ENCODE results near the gene NCOA5. TPM values are rescaled to one million over a fixed set of nuclear protein-coding genes. Genes with fewer than 3 reads are reported as not detected.

The NCOA5 gene
- total RNA-seq, 2 donors from 2014 or later = 11.9 to 13.7 TPM

GRCh38 chr20:46063151-46063550 lies 26.6 kb downstream of the NCOA5 start:
- H3K36me3 ChIP-seq (replicated peaks in 1 of 2; ENCODE audit: insufficient read depth in 1 of 2, low read depth in 2 of 2) = peaks cover 21 to 38% of the 10 kb centered on the region in 2 donors
- 96% methylated on average over 8 of the region's 8 CpGs for WGBS, 2 donors
- no peak overlapping the region for H3K27ac ChIP-seq
- DNase-seq (no peak), ATAC-seq (no peak)
- TF ChIP-seq, protein P1, sequence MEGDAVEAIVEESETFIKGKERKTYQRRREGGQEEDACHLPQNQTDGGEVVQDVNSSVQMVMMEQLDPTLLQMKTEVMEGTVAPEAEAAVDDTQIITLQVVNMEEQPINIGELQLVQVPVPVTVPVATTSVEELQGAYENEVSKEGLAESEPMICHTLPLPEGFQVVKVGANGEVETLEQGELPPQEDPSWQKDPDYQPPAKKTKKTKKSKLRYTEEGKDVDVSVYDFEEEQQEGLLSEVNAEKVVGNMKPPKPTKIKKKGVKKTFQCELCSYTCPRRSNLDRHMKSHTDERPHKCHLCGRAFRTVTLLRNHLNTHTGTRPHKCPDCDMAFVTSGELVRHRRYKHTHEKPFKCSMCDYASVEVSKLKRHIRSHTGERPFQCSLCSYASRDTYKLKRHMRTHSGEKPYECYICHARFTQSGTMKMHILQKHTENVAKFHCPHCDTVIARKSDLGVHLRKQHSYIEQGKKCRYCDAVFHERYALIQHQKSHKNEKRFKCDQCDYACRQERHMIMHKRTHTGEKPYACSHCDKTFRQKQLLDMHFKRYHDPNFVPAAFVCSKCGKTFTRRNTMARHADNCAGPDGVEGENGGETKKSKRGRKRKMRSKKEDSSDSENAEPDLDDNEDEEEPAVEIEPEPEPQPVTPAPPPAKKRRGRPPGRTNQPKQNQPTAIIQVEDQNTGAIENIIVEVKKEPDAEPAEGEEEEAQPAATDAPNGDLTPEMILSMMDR (IDR thresholded peaks at IDR 0.05) = no peak
- TF ChIP-seq POLR2A (IDR thresholded peaks at IDR 0.05) = no peak
- H3K27me3 ChIP-seq = no peaks in the 10 kb centered on the region
- H3K4me3 ChIP-seq = no peak overlapping the region
- no peaks in the 10 kb centered on the region for H3K9me3 ChIP-seq
- intact Hi-C loops (cut with DNase I) = no loop called here
- H3K4me1 ChIP-seq = peaks cover 23% of the 10 kb centered on the region

DNA sequence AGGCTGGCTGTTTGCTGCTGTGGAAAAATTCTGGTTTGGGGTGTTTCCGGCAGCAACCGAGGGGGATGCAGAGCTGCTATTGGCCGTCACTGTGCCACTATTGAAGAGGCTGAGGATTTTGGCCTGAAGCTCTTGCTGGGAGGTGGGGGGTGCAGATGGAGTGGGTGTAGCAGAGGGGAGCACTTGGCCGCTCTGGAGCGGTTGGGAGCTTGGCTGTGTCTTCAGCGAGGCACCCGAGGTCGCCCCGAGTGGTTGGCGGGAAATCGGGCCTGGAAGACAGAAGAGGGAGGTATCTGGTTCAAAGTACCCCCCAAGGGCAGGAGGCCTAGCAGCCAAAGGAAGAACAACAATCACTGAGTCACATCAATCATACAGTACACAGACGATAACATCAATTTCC lies 27.1 kb downstream of the NCOA5 start:
- ATAC-seq (no peak), DNase-seq (no peak)

GRCh38 chr20:46062151-46062550 lies 27.6 kb downstream of the NCOA5 start:
- ATAC-seq (no peak), DNase-seq (no peak)
- Histone ChIP-seq H3K27me3 (no peaks in the 10 kb centered on the region), H3K27ac (no peak overlapping the region), H3K36me3 (replicated peaks in 1 of 2; ENCODE audit: insufficient read depth in 1 of 2, low read depth in 2 of 2) (peaks cover 21 to 34% of the 10 kb centered on the region in 2 donors), H3K4me3 (no peak overlapping the region), H3K9me3 (no peaks in the 10 kb centered on the region), H3K4me1 (peaks cover 32% of the 10 kb centered on the region)
- 78 to 94% methylated on average over 4 of the region's 4 CpGs for WGBS, 2 donors
- intact Hi-C loops (cut with DNase I) = no loop called here
- TF ChIP-seq, protein P1 (IDR thresholded peaks at IDR 0.05) = no peak
- TF ChIP-seq POLR2A (IDR thresholded peaks at IDR 0.05) = no peak

More for the DNA sequence above, 27.1 kb downstream of the NCOA5 start:
- TF ChIP-seq POLR2A (IDR thresholded peaks at IDR 0.05) = no peak
- TF ChIP-seq, protein P1 (IDR thresholded peaks at IDR 0.05) = no peak
- peaks cover 28% of the 10 kb centered on the region for H3K4me1 ChIP-seq
- H3K27ac ChIP-seq = no peak overlapping the region
- no peaks in the 10 kb centered on the region for H3K27me3 ChIP-seq
- peaks cover 21 to 34% of the 10 kb centered on the region in 2 donors for H3K36me3 ChIP-seq (replicated peaks in 1 of 2; ENCODE audit: insufficient read depth in 1 of 2, low read depth in 2 of 2)
- H3K9me3 ChIP-seq = no peaks in the 10 kb centered on the region
- intact Hi-C loops (cut with DNase I) = no loop called here
- H3K4me3 ChIP-seq = no peak overlapping the region
- 92 to 94% methylated on average over 11 to 12 of the region's 12 CpGs for WGBS, 2 donors

- Histone ChIP-seq H3K9me3 (no peaks in the 10 kb centered on the region), H3K36me3 (replicated peaks in 1 of 2; ENCODE audit: insufficient read depth in 1 of 2, low read depth in 2 of 2) (peaks cover 11 to 25% of the 10 kb centered on the region in 2 donors), H3K27ac (no peak overlapping the region), H3K27me3 (no peaks in the 10 kb centered on the region), H3K4me3 (no peak overlapping the region), H3K4me1 (peaks cover 32% of the 10 kb centered on the region)
- intact Hi-C loops (cut with DNase I) = no loop called here
- no peak for TF ChIP-seq POLR2A (IDR thresholded peaks at IDR 0.05)
- TF ChIP-seq, protein P1 (IDR thresholded peaks at IDR 0.05) = no peak
- no peak for DNase-seq
- no peak for ATAC-seq
- 63 to 75% methylated on average over 4 of the region's 4 CpGs for WGBS, 2 donors
Measured at GRCh38 chr20:46060975-46061374, 28.8 kb downstream of the NCOA5 start.

DNA sequence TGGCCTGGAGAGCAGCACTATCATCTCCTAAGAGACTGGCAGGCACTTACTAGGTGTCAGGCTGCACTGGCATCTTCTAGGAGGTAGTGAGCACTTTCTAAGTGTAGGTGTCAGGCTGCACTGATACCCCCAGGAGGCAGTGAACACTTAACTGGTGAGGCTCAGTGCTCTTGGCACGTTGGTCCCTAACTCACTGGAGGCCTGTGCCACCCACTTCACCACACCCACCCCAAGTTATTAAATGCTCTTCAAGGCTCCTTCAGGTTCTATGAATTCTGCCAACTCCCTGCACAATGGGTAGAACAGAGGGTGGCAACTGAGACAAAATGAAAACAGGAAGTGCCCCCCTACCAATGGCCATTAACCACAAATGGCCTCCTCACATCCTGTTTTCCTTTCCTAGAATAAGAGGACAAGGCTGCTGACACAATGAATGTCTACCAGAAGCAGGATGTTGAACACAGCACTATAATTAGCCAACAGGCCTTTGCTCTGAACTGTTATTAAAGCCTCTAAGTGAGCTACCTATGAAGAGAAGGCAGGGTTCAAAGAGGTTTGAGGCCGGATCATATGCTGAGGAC lies 29.4 kb downstream of the NCOA5 start:
- intact Hi-C loops (cut with DNase I) = no loop called here
- DNase-seq (peak in 1 of 4 donors; percentile 26), ATAC-seq (no peak)
- H3K9me3 ChIP-seq = no peaks in the 10 kb centered on the region
- H3K36me3 ChIP-seq (replicated peaks in 1 of 2; ENCODE audit: insufficient read depth in 1 of 2, low read depth in 2 of 2) = peaks cover 11 to 24% of the 10 kb centered on the region in 2 donors
- H3K27ac ChIP-seq = no peak overlapping the region
- no peaks in the 10 kb centered on the region for H3K27me3 ChIP-seq
- H3K4me1 ChIP-seq = peaks cover 32% of the 10 kb centered on the region
- no peak overlapping the region for H3K4me3 ChIP-seq
- 67 to 83% methylated on average over 2 of the region's 2 CpGs for WGBS, 2 donors
- no peak for TF ChIP-seq POLR2A (IDR thresholded peaks at IDR 0.05)
- TF ChIP-seq, protein P1 (IDR thresholded peaks at IDR 0.05) = no peak

All from body of pancreas (tissue), 4 donors.